Measurements from ENCODE around the gene STARD3. TPM values are rescaled to one million over a fixed set of nuclear protein-coding genes. Genes with fewer than 3 reads are reported as not detected.
A peak's percentile ranks its signal among the peaks of the same experiment; 100 is the strongest.

The STARD3 gene
- total and polyA plus RNA-seq, 2 of the 13 experiments (the other 11 are each of a cell fraction or from before 2014, with no cell fraction given) = 34.6 to 100 TPM

DNA sequence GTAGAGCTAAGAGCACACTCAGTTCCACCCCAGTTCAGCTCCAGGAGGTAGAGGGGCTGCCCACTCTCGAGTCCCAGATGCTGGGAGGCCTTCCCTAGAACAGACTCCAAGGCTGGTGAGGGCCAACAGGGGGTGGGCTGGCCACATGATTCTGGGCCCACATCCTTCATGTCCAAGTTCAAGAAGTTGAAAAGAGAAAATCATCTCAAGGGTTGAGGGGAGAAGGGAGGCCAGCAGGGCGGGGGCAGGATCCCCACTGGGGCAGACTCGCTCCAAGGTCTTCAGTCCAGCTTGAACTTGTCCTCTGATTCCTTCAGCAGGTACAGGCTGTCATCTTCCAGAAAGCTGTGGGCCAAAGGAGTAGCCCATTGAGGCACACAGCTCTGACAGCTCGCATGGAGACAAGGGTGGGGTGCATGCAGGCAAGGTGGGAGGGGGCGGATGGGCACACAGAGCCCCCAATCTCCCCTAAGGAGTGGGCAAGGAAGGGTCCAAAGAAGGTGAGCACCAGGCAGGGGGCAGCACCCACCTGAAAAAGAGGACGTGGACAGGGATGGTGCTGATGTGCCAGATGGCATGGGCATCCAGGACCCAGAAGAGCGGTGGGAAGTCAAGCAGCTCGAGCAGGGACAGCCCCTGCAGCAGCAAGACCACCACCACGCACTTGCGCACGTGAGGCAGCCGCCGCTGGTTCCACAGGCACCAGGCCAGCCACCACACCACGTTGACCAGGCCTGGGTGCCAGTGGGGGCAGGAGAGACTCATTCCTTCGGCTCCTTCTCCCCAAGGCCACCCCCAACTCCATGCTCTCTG lies 35.8 kb downstream of the STARD3 start (continued):
- TF ChIP-seq EP300 (IDR thresholded peaks at IDR 0.05; ENCODE audit: low read depth in 2 of 2, low read length in 2 of 2) = no peak
- no peak for TF ChIP-seq EP300 (CRISPR knock-in tag; IDR thresholded peaks at IDR 0.05; ENCODE audit: borderline replicate concordance)
- TF ChIP-seq MTF2 (CRISPR knock-in tag; IDR thresholded peaks at IDR 0.05; ENCODE audit: borderline replicate concordance) = no peak
- no peak for TF ChIP-seq DMAP1 (CRISPR knock-in tag; IDR thresholded peaks at IDR 0.05)
- no peak for TF ChIP-seq CBX2 (IDR thresholded peaks at IDR 0.05; ENCODE audit: low read depth, low read length)
- TF ChIP-seq CBX2 (CRISPR knock-in tag; IDR thresholded peaks at IDR 0.05; ENCODE audit: low read depth) = no peak
- TF ChIP-seq ZBTB20 (CRISPR knock-in tag; IDR thresholded peaks at IDR 0.05; ENCODE audit: borderline replicate concordance, low read depth) = no peak
- peak; percentile 50; the same call in 1 of the 2 replicates for TF ChIP-seq ZNF235 (CRISPR knock-in tag; IDR thresholded peaks at IDR 0.05; ENCODE audit: borderline replicate concordance)
- TF ChIP-seq DR1 (CRISPR knock-in tag; IDR thresholded peaks at IDR 0.05) = no peak
- no peak for TF ChIP-seq HNF4A (CRISPR knock-in tag; IDR thresholded peaks at IDR 0.05)
- TF ChIP-seq, protein P1, sequence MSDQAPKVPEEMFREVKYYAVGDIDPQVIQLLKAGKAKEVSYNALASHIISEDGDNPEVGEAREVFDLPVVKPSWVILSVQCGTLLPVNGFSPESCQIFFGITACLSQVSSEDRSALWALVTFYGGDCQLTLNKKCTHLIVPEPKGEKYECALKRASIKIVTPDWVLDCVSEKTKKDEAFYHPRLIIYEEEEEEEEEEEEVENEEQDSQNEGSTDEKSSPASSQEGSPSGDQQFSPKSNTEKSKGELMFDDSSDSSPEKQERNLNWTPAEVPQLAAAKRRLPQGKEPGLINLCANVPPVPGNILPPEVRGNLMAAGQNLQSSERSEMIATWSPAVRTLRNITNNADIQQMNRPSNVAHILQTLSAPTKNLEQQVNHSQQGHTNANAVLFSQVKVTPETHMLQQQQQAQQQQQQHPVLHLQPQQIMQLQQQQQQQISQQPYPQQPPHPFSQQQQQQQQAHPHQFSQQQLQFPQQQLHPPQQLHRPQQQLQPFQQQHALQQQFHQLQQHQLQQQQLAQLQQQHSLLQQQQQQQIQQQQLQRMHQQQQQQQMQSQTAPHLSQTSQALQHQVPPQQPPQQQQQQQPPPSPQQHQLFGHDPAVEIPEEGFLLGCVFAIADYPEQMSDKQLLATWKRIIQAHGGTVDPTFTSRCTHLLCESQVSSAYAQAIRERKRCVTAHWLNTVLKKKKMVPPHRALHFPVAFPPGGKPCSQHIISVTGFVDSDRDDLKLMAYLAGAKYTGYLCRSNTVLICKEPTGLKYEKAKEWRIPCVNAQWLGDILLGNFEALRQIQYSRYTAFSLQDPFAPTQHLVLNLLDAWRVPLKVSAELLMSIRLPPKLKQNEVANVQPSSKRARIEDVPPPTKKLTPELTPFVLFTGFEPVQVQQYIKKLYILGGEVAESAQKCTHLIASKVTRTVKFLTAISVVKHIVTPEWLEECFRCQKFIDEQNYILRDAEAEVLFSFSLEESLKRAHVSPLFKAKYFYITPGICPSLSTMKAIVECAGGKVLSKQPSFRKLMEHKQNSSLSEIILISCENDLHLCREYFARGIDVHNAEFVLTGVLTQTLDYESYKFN (CRISPR knock-in tag; conservative IDR thresholded peaks at IDR 0.05) = no peak
- TF ChIP-seq MEIS2 (CRISPR knock-in tag; IDR thresholded peaks at IDR 0.05) = no peak
- TF ChIP-seq ZNF333 (CRISPR knock-in tag; IDR thresholded peaks at IDR 0.05; ENCODE audit: borderline replicate concordance) = no peak
- TF ChIP-seq ZNF569 (CRISPR knock-in tag; IDR thresholded peaks at IDR 0.05; ENCODE audit: borderline replicate concordance) = no peak
- no peak for TF ChIP-seq ZNF44 (CRISPR knock-in tag; IDR thresholded peaks at IDR 0.05)
- TF ChIP-seq, protein P2, sequence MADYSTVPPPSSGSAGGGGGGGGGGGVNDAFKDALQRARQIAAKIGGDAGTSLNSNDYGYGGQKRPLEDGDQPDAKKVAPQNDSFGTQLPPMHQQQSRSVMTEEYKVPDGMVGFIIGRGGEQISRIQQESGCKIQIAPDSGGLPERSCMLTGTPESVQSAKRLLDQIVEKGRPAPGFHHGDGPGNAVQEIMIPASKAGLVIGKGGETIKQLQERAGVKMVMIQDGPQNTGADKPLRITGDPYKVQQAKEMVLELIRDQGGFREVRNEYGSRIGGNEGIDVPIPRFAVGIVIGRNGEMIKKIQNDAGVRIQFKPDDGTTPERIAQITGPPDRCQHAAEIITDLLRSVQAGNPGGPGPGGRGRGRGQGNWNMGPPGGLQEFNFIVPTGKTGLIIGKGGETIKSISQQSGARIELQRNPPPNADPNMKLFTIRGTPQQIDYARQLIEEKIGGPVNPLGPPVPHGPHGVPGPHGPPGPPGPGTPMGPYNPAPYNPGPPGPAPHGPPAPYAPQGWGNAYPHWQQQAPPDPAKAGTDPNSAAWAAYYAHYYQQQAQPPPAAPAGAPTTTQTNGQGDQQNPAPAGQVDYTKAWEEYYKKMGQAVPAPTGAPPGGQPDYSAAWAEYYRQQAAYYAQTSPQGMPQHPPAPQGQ (CRISPR knock-in tag; IDR thresholded peaks at IDR 0.05; ENCODE audit: borderline replicate concordance) = 0 out of 2 replicates have a peak, but pooled peaks have one; percentile 44
- TF ChIP-seq ZNF121 (CRISPR knock-in tag; IDR thresholded peaks at IDR 0.05) = no peak
- TF ChIP-seq, protein P3, sequence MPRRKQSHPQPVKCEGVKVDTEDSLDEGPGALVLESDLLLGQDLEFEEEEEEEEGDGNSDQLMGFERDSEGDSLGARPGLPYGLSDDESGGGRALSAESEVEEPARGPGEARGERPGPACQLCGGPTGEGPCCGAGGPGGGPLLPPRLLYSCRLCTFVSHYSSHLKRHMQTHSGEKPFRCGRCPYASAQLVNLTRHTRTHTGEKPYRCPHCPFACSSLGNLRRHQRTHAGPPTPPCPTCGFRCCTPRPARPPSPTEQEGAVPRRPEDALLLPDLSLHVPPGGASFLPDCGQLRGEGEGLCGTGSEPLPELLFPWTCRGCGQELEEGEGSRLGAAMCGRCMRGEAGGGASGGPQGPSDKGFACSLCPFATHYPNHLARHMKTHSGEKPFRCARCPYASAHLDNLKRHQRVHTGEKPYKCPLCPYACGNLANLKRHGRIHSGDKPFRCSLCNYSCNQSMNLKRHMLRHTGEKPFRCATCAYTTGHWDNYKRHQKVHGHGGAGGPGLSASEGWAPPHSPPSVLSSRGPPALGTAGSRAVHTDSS (CRISPR knock-in tag; conservative IDR thresholded peaks at IDR 0.05) = no peak
- no peak for TF ChIP-seq IKZF1 (IDR thresholded peaks at IDR 0.05)

Measured in HepG2 (cell line).